MCF 10A (cell line): ENCODE measurements around the gene NECAB2. TPM values are rescaled to one million over a fixed set of nuclear protein-coding genes. Genes with fewer than 3 reads are reported as not detected.

ENCODE experiments used
- BruUV-seq: library from RNA; stranded (reverse); fragments of 400-500 nt; replicated peaks from 2 replicates; lab custom pipeline; 2021; lab: Mats Ljungman, UMichigan
- CTCF ChIA-PET: fragments of 300-600 bp; sonication (Branson Sonifier 250); formaldehyde crosslinking; extraction: SDS; loops from one replicate; lab custom pipeline; 2021; ENCODE audit warnings: antibody characterized with exemption, inconsistent platforms; lab: Yijun Ruan, JAX
- POLR2A ChIA-PET: fragments of 300-600, 350-650 bp; sonication (Branson Sonifier 250); formaldehyde crosslinking; extraction: SDS; loops from one replicate; lab custom pipeline; 2020; ENCODE audit warnings: antibody characterized with exemption, inconsistent platforms; lab: Yijun Ruan, JAX
- DNase-seq: peaks from one replicate; pipeline ENCODE4 v3.0.0-alpha.2; 2018; ENCODE audit not compliant: unreplicated experiment
- H3K27ac Mint-ChIP-seq: one replicate; pipeline ENCODE4 v1.8.0; 2022; ENCODE audit warnings: mild to moderate bottlenecking, low read depth, mixed read lengths; ENCODE audit not compliant: unreplicated experiment
- H3K27me3 Mint-ChIP-seq: one replicate; pipeline ENCODE4 v1.8.0; 2022; ENCODE audit warnings: mixed read lengths; ENCODE audit not compliant: insufficient read depth, unreplicated experiment
- H3K36me3 Mint-ChIP-seq: one replicate; pipeline ENCODE4 v1.8.0; 2022; ENCODE audit warnings: mild to moderate bottlenecking, moderate library complexity, mixed read lengths; ENCODE audit not compliant: insufficient read depth, unreplicated experiment
- H3K4me1 Mint-ChIP-seq: one replicate; pipeline ENCODE4 v1.8.0; 2022; ENCODE audit warnings: mixed read lengths; ENCODE audit not compliant: insufficient read depth, unreplicated experiment
- H3K4me3 Mint-ChIP-seq: one replicate; pipeline ENCODE4 v1.8.0; 2022; ENCODE audit warnings: mild to moderate bottlenecking, moderate library complexity, mixed read lengths; ENCODE audit not compliant: unreplicated experiment
- H3K9me3 Mint-ChIP-seq: one replicate; pipeline ENCODE4 v1.8.0; 2022; ENCODE audit warnings: mixed read lengths; ENCODE audit not compliant: unreplicated experiment
- CTCF ChIP-seq: fragments of 200-600 bp; IDR thresholded peaks from one replicate; pipeline ENCODE4 v1.8.0; 2022; ENCODE audit warnings: antibody characterized with exemption, mild to moderate bottlenecking; ENCODE audit not compliant: unreplicated experiment
- intact Hi-C: fragments of 100-400 bp; cut with micrococcal nuclease; formaldehyde crosslinking; loops from 2 replicates; pipeline ENCODE4 v1.14.1; 2022
- total RNA-seq: library from RNA; stranded (reverse); gene quantifications from 2 replicates; pipeline ENCODE4 v1.2.3, GENCODE V29; 2022

Gene NECAB2
- total RNA-seq, 1 experiment from 2014 or later, result 2.3 TPM

- H3K27ac Mint-ChIP-seq, result no peak overlapping the region
- H3K27me3 Mint-ChIP-seq, result peaks cover 32% of the 10 kb centered on the region
- no peak for DNase-seq
- no peak overlapping the region for H3K4me3 Mint-ChIP-seq
- intact Hi-C loops, result no loop called here
- no TSS peak for BruUV-seq
- no peak for TF ChIP-seq CTCF
- H3K36me3 Mint-ChIP-seq, result no peaks in the 10 kb centered on the region
- peaks cover 6% of the 10 kb centered on the region for H3K9me3 Mint-ChIP-seq
- POLR2A ChIA-PET, result interaction anchor here (1.0 kb wide), 1 partner anchor 13 kb away, joined by 4 read pairs; no protein-coding TSS in a partner anchor
- CTCF ChIA-PET, result no interaction called here
- H3K4me1 Mint-ChIP-seq, result no peaks in the 10 kb centered on the region
These were observed 65.5 kb downstream of the NECAB2 start for GRCh38 chr16:84033251-84034195.

- H3K27me3 Mint-ChIP-seq, result peaks cover 34% of the 10 kb centered on the region
- H3K4me3 Mint-ChIP-seq, result no peak overlapping the region
- DNase-seq, result no peak
- no peak overlapping the region for H3K27ac Mint-ChIP-seq
- intact Hi-C loops, result no loop called here
- BruUV-seq, result no TSS peak
- peaks cover 6% of the 10 kb centered on the region for H3K9me3 Mint-ChIP-seq
- no peaks in the 10 kb centered on the region for H3K36me3 Mint-ChIP-seq
- no peaks in the 10 kb centered on the region for H3K4me1 Mint-ChIP-seq
- CTCF ChIA-PET, result interaction anchor here (0.7 kb wide), 1 partner anchor 42 kb away, joined by 4 read pairs; no protein-coding TSS in a partner anchor
- POLR2A ChIA-PET, result interaction anchor here (1.0 kb wide), 1 partner anchor 12 kb away, joined by 4 read pairs; no protein-coding TSS in a partner anchor
- TF ChIP-seq CTCF, result no peak
These were observed 66.5 kb downstream of the NECAB2 start for GRCh38 chr16:84034516-84034915.

- Mint-ChIP-seq H3K27me3 (peaks cover 34% of the 10 kb centered on the region), H3K4me1 (peaks cover 6% of the 10 kb centered on the region), H3K9me3 (peaks cover 6% of the 10 kb centered on the region), H3K4me3 (no peak overlapping the region), H3K27ac (no peak overlapping the region), H3K36me3 (no peaks in the 10 kb centered on the region)
- intact Hi-C loops, result no loop called here
- no peak for DNase-seq
- TF ChIP-seq CTCF, result no peak
- CTCF ChIA-PET, result interaction anchor here (1.5 to 2.0 kb wide), 2 partner anchors 30 to 79 kb away, joined by 7 to 10 read pairs; no protein-coding TSS in a partner anchor
- POLR2A ChIA-PET, result interaction anchor here (0.7 to 1.1 kb wide), 2 partner anchors 47 to 104 kb away, joined by 3 to 4 read pairs; no protein-coding TSS in a partner anchor
- no TSS peak for BruUV-seq
These were observed 68.1 kb downstream of the NECAB2 start for GRCh38 chr16:84036131-84036530.

GRCh38 chr16:84036982-84037425 is 69.0 kb downstream of the NECAB2 start:
- CTCF ChIA-PET, result interaction anchor here (1.5 to 2.0 kb wide), 3 partner anchors 29 to 79 kb away, joined by 4 to 10 read pairs (median 7); no protein-coding TSS in a partner anchor

More at GRCh38 chr16:84036982-84037425, 69.0 kb downstream of the NECAB2 start:
- H3K36me3 Mint-ChIP-seq, result no peaks in the 10 kb centered on the region
- TF ChIP-seq CTCF, result no peak
- no peak overlapping the region for H3K27ac Mint-ChIP-seq
- POLR2A ChIA-PET, result interaction anchor here (0.7 kb wide), 1 partner anchor 45 kb away, joined by 3 read pairs; no protein-coding TSS in a partner anchor
- peaks cover 6% of the 10 kb centered on the region for H3K9me3 Mint-ChIP-seq
- peak; percentile 44 for DNase-seq
- H3K4me1 Mint-ChIP-seq, result peaks cover 7% of the 10 kb centered on the region
- BruUV-seq, result no TSS peak
- peaks cover 30% of the 10 kb centered on the region for H3K27me3 Mint-ChIP-seq
- intact Hi-C loops, result no loop called here
- no peak overlapping the region for H3K4me3 Mint-ChIP-seq
